Gastroesophageal sphincter (tissue), 3 donors: Measurements from ENCODE around the gene SPEM2.

Experiments used
- EP300 ChIP-seq: sonication (generic); formaldehyde crosslinking; IDR thresholded peaks from one replicate; pipeline ENCODE4 v1.6.1; 2017; ENCODE audit warnings: antibody characterized with exemption, mild to moderate bottlenecking
- POLR2AphosphoS5 ChIP-seq: sonication (generic); formaldehyde crosslinking; IDR thresholded peaks from one replicate; pipeline ENCODE4 v1.6.1; 2017; ENCODE audit warnings: antibody characterized with exemption
- TF ChIP-seq, protein P1 (sequence below), 4 experiments: fragments of 200-600 bp in 2 of 4; fragments of 450-650 bp in 2 of 4; sonication (generic) in 1 of 4; IDR thresholded peaks; one replicate each; pipeline ENCODE4 v1.5.1; 2017 to 2019; ENCODE audit warnings: antibody characterized with exemption in 4 of 4, mild to moderate bottlenecking in 2 of 4, moderate library complexity in 2 of 4

DNA sequence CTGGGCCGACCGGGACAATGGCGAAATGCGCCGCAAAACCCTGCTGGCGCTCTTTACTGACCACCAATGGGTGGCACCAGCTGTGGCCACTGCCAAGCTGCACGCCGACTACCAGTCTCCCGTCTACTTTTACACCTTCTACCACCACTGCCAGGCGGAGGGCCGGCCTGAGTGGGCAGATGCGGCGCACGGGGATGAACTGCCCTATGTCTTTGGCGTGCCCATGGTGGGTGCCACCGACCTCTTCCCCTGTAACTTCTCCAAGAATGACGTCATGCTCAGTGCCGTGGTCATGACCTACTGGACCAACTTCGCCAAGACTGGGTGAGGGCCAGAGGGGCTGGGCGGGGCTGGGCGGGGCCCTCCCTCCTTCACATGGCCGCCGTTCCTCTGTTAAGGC is 9.6 kb upstream of the SPEM2 start:
- no peak for TF ChIP-seq EP300
- no peak for TF ChIP-seq POLR2AphosphoS5
- TF ChIP-seq, protein P1, sequence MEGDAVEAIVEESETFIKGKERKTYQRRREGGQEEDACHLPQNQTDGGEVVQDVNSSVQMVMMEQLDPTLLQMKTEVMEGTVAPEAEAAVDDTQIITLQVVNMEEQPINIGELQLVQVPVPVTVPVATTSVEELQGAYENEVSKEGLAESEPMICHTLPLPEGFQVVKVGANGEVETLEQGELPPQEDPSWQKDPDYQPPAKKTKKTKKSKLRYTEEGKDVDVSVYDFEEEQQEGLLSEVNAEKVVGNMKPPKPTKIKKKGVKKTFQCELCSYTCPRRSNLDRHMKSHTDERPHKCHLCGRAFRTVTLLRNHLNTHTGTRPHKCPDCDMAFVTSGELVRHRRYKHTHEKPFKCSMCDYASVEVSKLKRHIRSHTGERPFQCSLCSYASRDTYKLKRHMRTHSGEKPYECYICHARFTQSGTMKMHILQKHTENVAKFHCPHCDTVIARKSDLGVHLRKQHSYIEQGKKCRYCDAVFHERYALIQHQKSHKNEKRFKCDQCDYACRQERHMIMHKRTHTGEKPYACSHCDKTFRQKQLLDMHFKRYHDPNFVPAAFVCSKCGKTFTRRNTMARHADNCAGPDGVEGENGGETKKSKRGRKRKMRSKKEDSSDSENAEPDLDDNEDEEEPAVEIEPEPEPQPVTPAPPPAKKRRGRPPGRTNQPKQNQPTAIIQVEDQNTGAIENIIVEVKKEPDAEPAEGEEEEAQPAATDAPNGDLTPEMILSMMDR (IDR thresholded peaks at IDR 0.05), result no peak
